ENCODE data around the gene BPIFA3.
"Not testable (repeated sequence)": the region's sequence is repeated elsewhere in the genome, so short reads cannot be mapped to it uniquely, and the experiment has no call there.

BPIFA3 gene

GRCh38 chr20:33177866-33178265 lies 39.3 kb upstream of the BPIFA3 start:
- no peak for DNase-seq (ENCODE audit: low read depth)
- H3K4me3 ChIP-seq (ENCODE audit: low read depth, low read length) = no peak overlapping the region
- TF ChIP-seq CTCF (IDR thresholded peaks at IDR 0.05; ENCODE audit: low read depth, low read length, missing control alignments) = no peak
- in situ Hi-C loops (cut with HindIII; ENCODE audit: low sequenced_read_pairs) = no loop called here

- in situ Hi-C loops (cut with HindIII; ENCODE audit: low sequenced_read_pairs) = no loop called here
- H3K4me3 ChIP-seq (ENCODE audit: low read depth, low read length) = no peak overlapping the region
- no peak for TF ChIP-seq CTCF (IDR thresholded peaks at IDR 0.05; ENCODE audit: low read depth, low read length, missing control alignments)
- DNase-seq (ENCODE audit: low read depth) = no peak
These were observed 38.4 kb upstream of the BPIFA3 start for GRCh38 chr20:33178726-33179125.

GRCh38 chr20:33180169-33180568 lies 37.0 kb upstream of the BPIFA3 start:
- no peak overlapping the region for H3K4me3 ChIP-seq (ENCODE audit: low read depth, low read length)
- TF ChIP-seq CTCF (IDR thresholded peaks at IDR 0.05; ENCODE audit: low read depth, low read length, missing control alignments) = no peak
- DNase-seq (ENCODE audit: low read depth) = no peak
- in situ Hi-C loops (cut with HindIII; ENCODE audit: low sequenced_read_pairs) = no loop called here

GRCh38 chr20:33181482-33182093 lies 35.6 kb upstream of the BPIFA3 start:
- no peak for DNase-seq (ENCODE audit: low read depth)
- in situ Hi-C loops (cut with HindIII; ENCODE audit: low sequenced_read_pairs) = no loop called here
- TF ChIP-seq CTCF (IDR thresholded peaks at IDR 0.05; ENCODE audit: low read depth, low read length, missing control alignments) = no peak
- no peak overlapping the region for H3K4me3 ChIP-seq (ENCODE audit: low read depth, low read length)

- no peak overlapping the region for H3K4me3 ChIP-seq (ENCODE audit: low read depth, low read length)
- in situ Hi-C loops (cut with HindIII; ENCODE audit: low sequenced_read_pairs) = no loop called here
- TF ChIP-seq CTCF (IDR thresholded peaks at IDR 0.05; ENCODE audit: low read depth, low read length, missing control alignments) = no peak
- DNase-seq (ENCODE audit: low read depth) = no peak
These were observed 33.8 kb upstream of the BPIFA3 start for GRCh38 chr20:33183312-33183711.

GRCh38 chr20:33185031-33185590 lies 32.0 kb upstream of the BPIFA3 start:
- in situ Hi-C loops (cut with HindIII; ENCODE audit: low sequenced_read_pairs); H3K4me3 ChIP-seq (ENCODE audit: low read depth, low read length); DNase-seq (ENCODE audit: low read depth): not testable (repeated sequence)

GRCh38 chr20:33187491-33187890 lies 29.7 kb upstream of the BPIFA3 start:
- in situ Hi-C loops (cut with HindIII; ENCODE audit: low sequenced_read_pairs) = no loop called here
- no peak overlapping the region for H3K4me3 ChIP-seq (ENCODE audit: low read depth, low read length)
- DNase-seq (ENCODE audit: low read depth) = no peak
- no peak for TF ChIP-seq CTCF (IDR thresholded peaks at IDR 0.05; ENCODE audit: low read depth, low read length, missing control alignments)
